K562 (cell line): ENCODE data around the gene PSMA6. TPM values are rescaled to one million over a fixed set of nuclear protein-coding genes. Genes with fewer than 3 reads are reported as not detected.

Source experiments
- ATAC-seq: fragments of 200-7000 bp; cut with Tn5 transposase; 3 replicates; pipeline ENCODE4 v1.9.1; 2020; ENCODE audit warnings: moderate library complexity
- BruUV-seq: library from RNA; stranded (reverse); fragments of 400-500 nt; replicated peaks from 2 replicates; lab custom pipeline; 2021; lab: Mats Ljungman, UMichigan
- CTCF ChIA-PET: fragments of 300-600 bp; formaldehyde crosslinking; extraction: SDS; loops from one replicate; lab custom pipeline; 2021; ENCODE audit warnings: low intra/inter-chr PET ratio; lab: Yijun Ruan, JAX
- POLR2A ChIA-PET: fragments of 300-600, 350-650 bp; sonication (Branson Sonifier 250); formaldehyde crosslinking; extraction: SDS; loops from one replicate; lab custom pipeline; 2021; ENCODE audit warnings: antibody characterized with exemption, inconsistent platforms; lab: Yijun Ruan, JAX
- DNase-seq, 4 experiments: peaks; one replicate each; pipeline versions ENCODE4 v3.0.0 to v3.0.0-alpha.2; 2011 to 2018; ENCODE audit warnings: low spot score in 3 of 4, mixed read lengths in 3 of 4; ENCODE audit errors: extremely low read depth in 1 of 4
- FAIRE-seq: peaks from 2 replicates; lab custom pipeline; 2011; peaks lifted over from hg19 to GRCh38; lab: Jason Lieb, UNC
- H2AFZ ChIP-seq: 2 replicates; pipeline ENCODE4 v1.6.0; 2011; ENCODE audit warnings: low read depth, low read length, control low read depth, inconsistent platforms
- H3K27ac ChIP-seq: fragments of 200-600 bp; 3 replicates; pipeline ENCODE4 v1.8.0; 2011; ENCODE audit warnings: low read depth, mild to moderate bottlenecking, control low read depth, inconsistent platforms, low read length, moderate library complexity, mixed read lengths; ENCODE audit errors: extremely low read depth
- H3K27me3 ChIP-seq, 2 experiments: fragments of 300-600 bp in 1 of 2; 2 replicates in 1 of 2; 3 replicates in 1 of 2; pipeline versions ENCODE4 v1.6.0 to v1.8.0; 2011; ENCODE audit warnings: inconsistent platforms in 2 of 2, low read length in 2 of 2, mild to moderate bottlenecking in 1 of 2, mixed read lengths in 1 of 2, moderate library complexity in 1 of 2; ENCODE audit not compliant: control insufficient read depth in 2 of 2, insufficient read depth in 2 of 2
- H3K36me3 ChIP-seq: fragments of 300-600 bp; 3 replicates; pipeline ENCODE4 v1.8.0; 2011; ENCODE audit warnings: mild to moderate bottlenecking, low read length, inconsistent platforms; ENCODE audit not compliant: control insufficient read depth, insufficient read depth
- H3K4me1 ChIP-seq, 2 experiments: fragments of 200-600 bp in 1 of 2; replicated peaks in 1 of 2; 2 replicates in 1 of 2; 3 replicates in 1 of 2; pipeline versions ENCODE4 v1.5.1 to v1.8.0; 2011; ENCODE audit warnings: inconsistent platforms in 2 of 2, low read length in 2 of 2, mild to moderate bottlenecking in 1 of 2, mixed read lengths in 1 of 2, moderate library complexity in 1 of 2; ENCODE audit not compliant: control insufficient read depth in 2 of 2, insufficient read depth in 2 of 2
- H3K4me2 ChIP-seq: 2 replicates; pipeline ENCODE4 v1.6.1; 2011; ENCODE audit warnings: low read length, control low read depth, inconsistent platforms, mixed read lengths; ENCODE audit not compliant: insufficient read depth
- H3K4me3 ChIP-seq: fragments of 200-600 bp; sonication (generic), shearing (Covaris generic); 2 replicates; pipeline ENCODE4 v1.5.1; 2016; ENCODE audit warnings: control low read depth, inconsistent platforms
- H3K79me2 ChIP-seq: fragments of 200-600 bp; 3 replicates; pipeline ENCODE4 v1.8.0; 2011; ENCODE audit warnings: low read length, inconsistent platforms; ENCODE audit not compliant: control insufficient read depth, insufficient read depth
- H3K9ac ChIP-seq, 2 experiments: 2 replicates each; pipeline versions ENCODE4 v1.6.0 to v1.6.1; 2011; ENCODE audit warnings: low read depth in 2 of 2, low read length in 2 of 2, control low read depth in 1 of 2, inconsistent platforms in 1 of 2, mild to moderate bottlenecking in 1 of 2, mixed read lengths in 1 of 2; ENCODE audit not compliant: insufficient read depth in 1 of 2
- H3K9me1 ChIP-seq: one replicate; pipeline ENCODE4 v1.6.0; 2011; ENCODE audit warnings: inconsistent platforms, mild to moderate bottlenecking, low read length, moderate library complexity; ENCODE audit not compliant: control insufficient read depth, insufficient read depth
- H3K9me3 ChIP-seq: replicated peaks from 2 replicates; pipeline ENCODE4 v1.5.1; 2011; ENCODE audit warnings: low read depth, low read length, inconsistent platforms; ENCODE audit not compliant: control insufficient read depth, insufficient read depth
- H4K20me1 ChIP-seq: replicated peaks from 2 replicates; pipeline ENCODE4 v1.6.1; 2011; ENCODE audit warnings: low read length, inconsistent platforms, mixed read lengths; ENCODE audit not compliant: control insufficient read depth, insufficient read depth
- AFF1 ChIP-seq, 2 experiments: fragments of 450-650 bp; IDR thresholded peaks; 2 replicates each; pipeline ENCODE4 v1.6.1; 2018; ENCODE audit warnings: mild to moderate bottlenecking in 2 of 2, low read depth in 1 of 2; ENCODE audit not compliant: partially characterized antibody in 2 of 2
- ARID4B ChIP-seq: sonication (generic); formaldehyde crosslinking; IDR thresholded peaks from 2 replicates; pipeline ENCODE4 v1.8.0; 2022; ENCODE audit warnings: mild to moderate bottlenecking, missing genetic modification reagents
- MIER1 ChIP-seq: fragments of 450-650 bp; IDR thresholded peaks from 2 replicates; pipeline ENCODE4 v1.6.1; 2016; ENCODE audit warnings: antibody characterized with exemption, mild to moderate bottlenecking, low read depth
- PBX2 ChIP-seq, 2 experiments: IDR thresholded peaks in 1 of 2; conservative IDR thresholded peaks in 1 of 2; 2 replicates each; pipeline ENCODE4 v1.6.1; 2016; ENCODE audit warnings: low read depth in 2 of 2, mild to moderate bottlenecking in 1 of 2, missing compliant biosample characterization in 1 of 2, missing genetic modification characterization in 1 of 2, moderate library complexity in 1 of 2
- RAD21 ChIP-seq, 2 experiments: fragments of 250-450 bp in 1 of 2; fragments of 450-650 bp in 1 of 2; sonication (Bioruptor Pico) in 1 of 2; formaldehyde crosslinking in 1 of 2; IDR thresholded peaks in 1 of 2; conservative IDR thresholded peaks in 1 of 2; 2 replicates each; pipeline versions ENCODE4 v1.4.0 to v1.8.0; 2020 to 2022; ENCODE audit warnings: mild to moderate bottlenecking in 2 of 2, moderate library complexity in 1 of 2
- RFX5 ChIP-seq: IDR thresholded peaks from 2 replicates; pipeline ENCODE4 v1.6.1; 2011; ENCODE audit warnings: low read depth, mild to moderate bottlenecking, improper control_type of control experiment, low read length
- SMARCE1 ChIP-seq: fragments of 450-650 bp; IDR thresholded peaks from 2 replicates; pipeline ENCODE4 v1.7.1; 2016; ENCODE audit warnings: mild to moderate bottlenecking
- TFAM ChIP-seq: fragments of 250-450 bp; sonication (Bioruptor Pico); conservative IDR thresholded peaks from 2 replicates; pipeline ENCODE4 v1.5.0; 2021; ENCODE audit warnings: mild to moderate bottlenecking, moderate library complexity
- ZNF696 ChIP-seq: fragments of 250-450 bp; sonication (Bioruptor Pico); conservative IDR thresholded peaks from 2 replicates; pipeline ENCODE4 v1.4.0; 2020; ENCODE audit warnings: mild to moderate bottlenecking, moderate library complexity
- WGBS: fragments of 100-300 bp; shearing (Covaris generic); methylation state at CpG from one replicate; pipeline ENCODE4 v1.1.6; 2016; ENCODE audit warnings: low coverage, mixed read lengths; ENCODE audit not compliant: insufficient coverage; ENCODE audit errors: missing lambda C conversion rate; 5-methylcytosine and 5-hydroxymethylcytosine counted together
- in situ Hi-C: fragments of 300-500 bp; cut with MboI; formaldehyde crosslinking; loops from 4 replicates; pipeline ENCODE4 v1.15.0; 2018; ENCODE audit warnings: inconsistent platforms, mixed read lengths
- intact Hi-C: fragments of 100-400 bp; cut with micrococcal nuclease; formaldehyde crosslinking; loops from 2 replicates; pipeline ENCODE4 v1.14.2; 2022
- polyA plus RNA-seq, 8 experiments: library from polyadenylated mRNA; depleted of rRNA in 4 of 8; stranded (reverse) in 5 of 8; unstranded in 3 of 8; fragments of >200 nt; fragmentation: Nextera tagmentation in 2 of 8; fragmentation: Illumina TruSeq in 1 of 8; extraction: Ambion mirVana in 2 of 8; extraction: Trizol in 1 of 8; gene quantifications; 2 replicates each; pipeline versions ENCODE4 v1.2.1 to v1.2.3, GENCODE V29; 2011 to 2014; ENCODE audit warnings: inconsistent platforms in 1 of 8, missing spikeins in 1 of 8
- total RNA-seq, 7 experiments: library from RNA; depleted of rRNA in 6 of 7; stranded (reverse); fragments of >200 nt in 6 of 7; fragmentation: Illumina TruSeq in 2 of 7; extraction: Trizol in 2 of 7; gene quantifications; 2 replicates each; pipeline versions ENCODE4 v1.2.1 to v1.2.3, GENCODE V29; 2011 to 2021; ENCODE audit warnings: low replicate concordance in 1 of 7

PSMA6 gene
- total and polyA plus RNA-seq, 9 of the 15 experiments (the other 6 are each of a cell fraction or from before 2014, with no cell fraction given): 210 to 952 (median 288) TPM

- POLR2A ChIA-PET: interaction anchor here (0.9 to 1.2 kb wide), 2 partner anchors 9 to 31 kb away, joined by 3 to 4 read pairs; no protein-coding TSS in a partner anchor
- no peak for TF ChIP-seq AFF1 (IDR thresholded peaks at IDR 0.05; ENCODE audit: low read depth in 1 of 2, partially characterized antibody in 2 of 2)
- no peak for TF ChIP-seq SMARCE1
- TF ChIP-seq ARID4B: no peak
- no peak for TF ChIP-seq RFX5
- TF ChIP-seq MIER1: no peak
- no peak for TF ChIP-seq ZNF696 (CRISPR knock-in tag)
- TF ChIP-seq PBX2 (CRISPR knock-in tag; IDR thresholded peaks at IDR 0.05; ENCODE audit: low read depth): no peak
- no peak for TF ChIP-seq PBX2 (tag; conservative IDR thresholded peaks at IDR 0.05; ENCODE audit: low read depth)
- TF ChIP-seq TFAM (CRISPR knock-in tag): no peak
- no peak for TF ChIP-seq RAD21 (CRISPR knock-in tag; conservative IDR thresholded peaks at IDR 0.05 in 1 of 2, IDR thresholded peaks at IDR 0.05 in 1 of 2)
These were observed 7.7 kb upstream of the PSMA6 start for GRCh38 chr14:35284506-35284905.

More at GRCh38 chr14:35284506-35284905, 7.7 kb upstream of the PSMA6 start:
- WGBS: 100% methylated on average over 2 of the region's 2 CpGs
- DNase-seq (no peak), FAIRE-seq (no peak), ATAC-seq (no peak)
- Histone ChIP-seq H3K9ac (no peak overlapping the region), H2AFZ (no peak overlapping the region), H3K4me2 (no peak overlapping the region), H4K20me1 (no peaks in the 10 kb centered on the region), H3K79me2 (no peaks in the 10 kb centered on the region), H3K4me3 (no peak overlapping the region), H3K4me1 (peaks cover 0 to 16% of the 10 kb centered on the region in 2 experiments; a peak in 3 of 5 replicates), H3K36me3 (no peaks in the 10 kb centered on the region), H3K9me3 (no peaks in the 10 kb centered on the region), H3K27me3 (no peaks in the 10 kb centered on the region), H3K27ac (no peak overlapping the region), H3K9me1 (no peaks in the 10 kb centered on the region)
- CTCF ChIA-PET: no interaction called here
- intact Hi-C loops (no loop called here), in situ Hi-C loops (no loop called here)
- BruUV-seq: no TSS peak
